ENCODE measurements around the gene CNTNAP2.

Gene CNTNAP2

GRCh38 chr7:148340438-148341280 lies 2224.1 kb downstream of the CNTNAP2 start:
- DNase-seq = no peak

- no peak for DNase-seq
Measured at GRCh38 chr7:148344406-148344805, 2227.8 kb downstream of the CNTNAP2 start.

GRCh38 chr7:148347981-148348380 lies 2231.4 kb downstream of the CNTNAP2 start:
- DNase-seq = no peak

- DNase-seq = no peak
Measured at GRCh38 chr7:148348466-148348865, 2231.9 kb downstream of the CNTNAP2 start.

- DNase-seq = no peak
Measured at GRCh38 chr7:148356303-148356702, 2239.7 kb downstream of the CNTNAP2 start.

- no peak for DNase-seq
Measured at GRCh38 chr7:148362541-148362940, 2245.9 kb downstream of the CNTNAP2 start.

GRCh38 chr7:148367731-148368475 lies 2251.3 kb downstream of the CNTNAP2 start:
- DNase-seq = no peak

GRCh38 chr7:148368562-148368961 lies 2252.0 kb downstream of the CNTNAP2 start:
- DNase-seq = no peak

- no peak for DNase-seq
Measured at GRCh38 chr7:148371280-148371937, 2254.8 kb downstream of the CNTNAP2 start.

- no peak for DNase-seq
Measured at GRCh38 chr7:148374396-148375259, 2258.0 kb downstream of the CNTNAP2 start.

- DNase-seq = no peak
Measured at GRCh38 chr7:148379677-148380076, 2263.1 kb downstream of the CNTNAP2 start.

- no peak for DNase-seq
Measured at GRCh38 chr7:148380596-148381419, 2264.2 kb downstream of the CNTNAP2 start.

GRCh38 chr7:148382596-148382995 lies 2266.0 kb downstream of the CNTNAP2 start:
- DNase-seq = no peak

GRCh38 chr7:148383651-148384050 lies 2267.1 kb downstream of the CNTNAP2 start:
- no peak for DNase-seq

- DNase-seq = no peak
Measured at GRCh38 chr7:148385009-148385682, 2268.5 kb downstream of the CNTNAP2 start.

- no peak for DNase-seq
Measured at GRCh38 chr7:148390381-148390780, 2273.8 kb downstream of the CNTNAP2 start.

GRCh38 chr7:148391591-148391990 lies 2275.0 kb downstream of the CNTNAP2 start:
- no peak for DNase-seq

- DNase-seq = no peak
Measured at GRCh38 chr7:148394582-148394981, 2278.0 kb downstream of the CNTNAP2 start.

- DNase-seq = no peak
Measured at GRCh38 chr7:148395352-148395811, 2278.8 kb downstream of the CNTNAP2 start.

GRCh38 chr7:148395990-148396716 lies 2279.6 kb downstream of the CNTNAP2 start:
- no peak for DNase-seq

Data from NCI-H187 (cell line).